CD14-positive monocyte (primary cell): ENCODE measurements around the gene TFEB. TPM values are rescaled to one million over a fixed set of nuclear protein-coding genes. Genes with fewer than 3 reads are reported as not detected.

Experiments used
- DNase-seq, 3 donors: peaks; one replicate each; pipeline ENCODE4 v3.0.0-alpha.2; 2011 to 2022
- H2AFZ ChIP-seq: 2 replicates; pipeline ENCODE4 v1.6.0; 2012; ENCODE audit warnings: mild to moderate bottlenecking, low read depth, low read length, inconsistent platforms; ENCODE audit not compliant: insufficient read depth, poor library complexity, severe bottlenecking
- H3K27ac ChIP-seq, 2 donors: 1 replicate in 1 of 2; 2 replicates in 1 of 2; pipeline ENCODE4 v1.5.1; 2012 to 2013; ENCODE audit warnings: low read length in 2 of 2, control low read depth in 1 of 2, inconsistent platforms in 1 of 2, low read depth in 1 of 2, mild to moderate bottlenecking in 1 of 2
- H3K27me3 ChIP-seq, 2 donors: one replicate each; pipeline versions ENCODE4 v1.6.0 to v1.6.1; 2011 to 2013; ENCODE audit warnings: low read length in 2 of 2; ENCODE audit not compliant: control insufficient read depth in 2 of 2, insufficient read depth in 2 of 2
- H3K36me3 ChIP-seq, 2 donors: replicated peaks in 1 of 2; 1 replicate in 1 of 2; 2 replicates in 1 of 2; pipeline versions ENCODE4 v1.5.1 to v1.6.1; 2012 to 2013; ENCODE audit warnings: low read length in 2 of 2, control low read depth in 1 of 2, inconsistent platforms in 1 of 2, mild to moderate bottlenecking in 1 of 2; ENCODE audit not compliant: insufficient read depth in 2 of 2, control insufficient read depth in 1 of 2
- H3K4me1 ChIP-seq, 2 donors: 1 replicate in 1 of 2; 2 replicates in 1 of 2; pipeline versions ENCODE4 v1.5.1 to v1.6.1; 2012 to 2013; ENCODE audit warnings: low read length in 2 of 2, control low read depth in 1 of 2, inconsistent platforms in 1 of 2, mild to moderate bottlenecking in 1 of 2, moderate library complexity in 1 of 2; ENCODE audit not compliant: insufficient read depth in 2 of 2, control insufficient read depth in 1 of 2
- H3K4me2 ChIP-seq: replicated peaks from 2 replicates; pipeline ENCODE3; 2012; ENCODE audit warnings: low read length, moderate library complexity, mild to moderate bottlenecking; ENCODE audit not compliant: poor library complexity, severe bottlenecking; ENCODE audit errors: extremely low read depth
- H3K4me3 ChIP-seq, 3 experiments: fragments of 200-600 bp in 1 of 3; sonication (generic) in 1 of 3; replicated peaks in 1 of 3; 1 replicate in 2 of 3; 2 replicates in 1 of 3; pipeline ENCODE4 v1.5.1; 2011 to 2013; ENCODE audit warnings: low read length in 3 of 3, mild to moderate bottlenecking in 3 of 3, control low read depth in 2 of 3, low read depth in 2 of 3, inconsistent platforms in 1 of 3, moderate library complexity in 1 of 3
- H3K79me2 ChIP-seq: 2 replicates; pipeline ENCODE4 v1.6.0; 2012; ENCODE audit warnings: mild to moderate bottlenecking, control low read depth, inconsistent platforms, low read length, moderate library complexity; ENCODE audit not compliant: insufficient read depth
- H3K9ac ChIP-seq: 2 replicates; pipeline ENCODE4 v1.6.0; 2017; ENCODE audit warnings: low read length, mild to moderate bottlenecking; ENCODE audit not compliant: insufficient read depth, poor library complexity, severe bottlenecking
- H3K9me3 ChIP-seq, 2 donors: replicated peaks in 1 of 2; 1 replicate in 1 of 2; 2 replicates in 1 of 2; pipeline versions ENCODE4 v1.5.1 to v1.6.1; 2012 to 2013; ENCODE audit warnings: low read length in 2 of 2, control low read depth in 1 of 2; ENCODE audit not compliant: control insufficient read depth in 1 of 2, insufficient read depth in 1 of 2
- H4K20me1 ChIP-seq: 2 replicates; pipeline ENCODE4 v1.6.0; 2012; ENCODE audit warnings: mild to moderate bottlenecking, low read length, control low read depth, moderate library complexity; ENCODE audit not compliant: insufficient read depth
- H3K27ac Mint-ChIP-seq, 7 donors: one replicate each; pipeline ENCODE4 v1.8.0; 2020; ENCODE audit warnings: mild to moderate bottlenecking in 7 of 7, mixed read lengths in 7 of 7, moderate library complexity in 6 of 7, inconsistent platforms in 2 of 7
- H3K27me3 Mint-ChIP-seq, 3 donors: one replicate each; pipeline ENCODE4 v1.8.0; 2021 to 2022; ENCODE audit warnings: low read depth in 3 of 3, mild to moderate bottlenecking in 3 of 3, mixed read lengths in 3 of 3, moderate library complexity in 3 of 3, inconsistent platforms in 1 of 3
- H3K36me3 Mint-ChIP-seq, 2 donors: one replicate each; pipeline ENCODE4 v1.8.0; 2020; ENCODE audit warnings: mixed read lengths in 2 of 2, inconsistent platforms in 1 of 2, mild to moderate bottlenecking in 1 of 2
- H3K4me1 Mint-ChIP-seq: one replicate; pipeline ENCODE4 v1.8.0; 2020; ENCODE audit warnings: mild to moderate bottlenecking, mixed read lengths
- H3K4me3 Mint-ChIP-seq, 2 donors: one replicate each; pipeline ENCODE4 v1.8.0; 2020; ENCODE audit warnings: mild to moderate bottlenecking in 2 of 2, mixed read lengths in 2 of 2, moderate library complexity in 1 of 2
- H3K9me3 Mint-ChIP-seq, 7 donors: one replicate each; pipeline ENCODE4 v1.8.0; 2020 to 2022; ENCODE audit warnings: mixed read lengths in 7 of 7, mild to moderate bottlenecking in 6 of 7, moderate library complexity in 6 of 7, inconsistent platforms in 2 of 7
- WGBS: methylation state at CpG from one replicate; pipeline ENCODE4 v1.1.5; 2013; ENCODE audit warnings: missing lambda C conversion rate; ENCODE audit not compliant: insufficient coverage; 5-methylcytosine and 5-hydroxymethylcytosine counted together
- intact Hi-C, 2 donors: fragments of 100-400 bp; cut with micrococcal nuclease; formaldehyde crosslinking; loops; one replicate each; pipeline versions ENCODE4 v1.15.0 to v1.15.1; 2023
- polyA plus RNA-seq, 3 donors: library from polyadenylated mRNA; depleted of rRNA in 1 of 3; unstranded in 2 of 3; stranded (reverse) in 1 of 3; fragments of 300-500 nt in 2 of 3; fragments of >200 nt in 1 of 3; fragmentation: Illumina TruSeq in 2 of 3; gene quantifications; 1 replicate in 2 of 3; 2 replicates in 1 of 3; pipeline ENCODE4 v1.2.3, GENCODE V29; 2012 to 2021
- TF ChIP-seq, protein P1 (sequence below): fragments of 200-600 bp; IDR thresholded peaks from one replicate; pipeline ENCODE4 v1.8.0; 2022; ENCODE audit warnings: antibody characterized with exemption, mild to moderate bottlenecking

The TFEB gene
- polyA plus RNA-seq, 3 donors, result 42.6 to 60.0 (median 55.0) TPM

DNA sequence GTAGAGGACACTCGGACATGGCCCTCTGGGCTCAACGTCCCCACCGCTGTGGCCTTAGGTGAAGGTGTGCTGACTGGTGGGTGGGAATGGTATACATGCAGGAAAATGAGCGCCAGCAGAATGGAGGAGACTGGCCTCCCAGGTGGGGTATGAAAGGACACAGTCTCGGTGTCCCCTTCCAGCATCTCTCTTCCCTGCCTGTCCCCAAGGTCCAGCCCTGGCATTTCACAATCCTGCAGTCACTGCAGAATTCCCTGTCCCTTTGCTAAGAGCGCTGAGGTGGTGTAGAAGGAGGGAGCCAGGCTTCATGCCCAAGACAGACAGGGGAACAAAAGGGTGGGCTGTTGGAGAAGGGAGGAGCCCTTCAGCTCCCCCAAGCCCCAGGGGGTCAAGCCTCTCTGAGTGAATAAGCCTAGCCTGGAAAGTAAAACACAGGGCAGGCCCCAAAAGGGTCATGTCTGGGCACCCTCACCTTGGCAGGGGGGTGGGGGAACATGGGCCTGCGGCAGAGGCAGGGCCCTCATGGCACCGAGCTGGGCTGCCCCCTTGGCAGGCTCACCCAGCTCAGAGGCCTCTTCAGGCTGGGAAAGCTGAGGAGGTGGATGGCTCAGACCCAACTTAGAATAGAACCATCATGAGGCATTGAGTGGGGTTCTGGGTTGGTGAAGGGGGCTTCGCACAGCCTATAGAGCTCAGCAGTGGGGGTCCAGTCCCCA, 23.9 kb downstream of the TFEB start:
- H3K9me3 ChIP-seq, result no peaks in the 10 kb centered on the region
- Mint-ChIP-seq H3K4me3 (no peak overlapping the region), H3K27ac (peak overlapping the region in 1 of 7 donors; percentile 70), H3K9me3 (no peaks in the 10 kb centered on the region), H3K27me3 (peaks cover 0 to 2% (median 0%) of the 10 kb centered on the region in 3 donors), H3K36me3 (peaks cover 27 to 56% of the 10 kb centered on the region in 2 donors), H3K4me1 (peaks cover 77% of the 10 kb centered on the region)
- 100% methylated on average over 2 of the region's 9 CpGs for WGBS
- H3K27me3 ChIP-seq, result no peaks in the 10 kb centered on the region
- peaks cover 89% of the 10 kb centered on the region for H3K79me2 ChIP-seq
- no peak overlapping the region for H3K4me2 ChIP-seq
- no peak overlapping the region for H3K4me3 ChIP-seq
- intact Hi-C loops, result no loop called here
- peaks cover 66 to 71% of the 10 kb centered on the region in 2 donors for H3K4me1 ChIP-seq
- H4K20me1 ChIP-seq, result peaks cover 86% of the 10 kb centered on the region
- peaks cover 5 to 32% of the 10 kb centered on the region in 2 donors for H3K36me3 ChIP-seq
- peak overlapping the region in 1 of 2 donors; percentile 26 for H3K27ac ChIP-seq
- TF ChIP-seq, protein P1, sequence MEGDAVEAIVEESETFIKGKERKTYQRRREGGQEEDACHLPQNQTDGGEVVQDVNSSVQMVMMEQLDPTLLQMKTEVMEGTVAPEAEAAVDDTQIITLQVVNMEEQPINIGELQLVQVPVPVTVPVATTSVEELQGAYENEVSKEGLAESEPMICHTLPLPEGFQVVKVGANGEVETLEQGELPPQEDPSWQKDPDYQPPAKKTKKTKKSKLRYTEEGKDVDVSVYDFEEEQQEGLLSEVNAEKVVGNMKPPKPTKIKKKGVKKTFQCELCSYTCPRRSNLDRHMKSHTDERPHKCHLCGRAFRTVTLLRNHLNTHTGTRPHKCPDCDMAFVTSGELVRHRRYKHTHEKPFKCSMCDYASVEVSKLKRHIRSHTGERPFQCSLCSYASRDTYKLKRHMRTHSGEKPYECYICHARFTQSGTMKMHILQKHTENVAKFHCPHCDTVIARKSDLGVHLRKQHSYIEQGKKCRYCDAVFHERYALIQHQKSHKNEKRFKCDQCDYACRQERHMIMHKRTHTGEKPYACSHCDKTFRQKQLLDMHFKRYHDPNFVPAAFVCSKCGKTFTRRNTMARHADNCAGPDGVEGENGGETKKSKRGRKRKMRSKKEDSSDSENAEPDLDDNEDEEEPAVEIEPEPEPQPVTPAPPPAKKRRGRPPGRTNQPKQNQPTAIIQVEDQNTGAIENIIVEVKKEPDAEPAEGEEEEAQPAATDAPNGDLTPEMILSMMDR, result no peak
- no peak for DNase-seq
- no peak overlapping the region for H2AFZ ChIP-seq
- no peak overlapping the region for H3K9ac ChIP-seq

DNA sequence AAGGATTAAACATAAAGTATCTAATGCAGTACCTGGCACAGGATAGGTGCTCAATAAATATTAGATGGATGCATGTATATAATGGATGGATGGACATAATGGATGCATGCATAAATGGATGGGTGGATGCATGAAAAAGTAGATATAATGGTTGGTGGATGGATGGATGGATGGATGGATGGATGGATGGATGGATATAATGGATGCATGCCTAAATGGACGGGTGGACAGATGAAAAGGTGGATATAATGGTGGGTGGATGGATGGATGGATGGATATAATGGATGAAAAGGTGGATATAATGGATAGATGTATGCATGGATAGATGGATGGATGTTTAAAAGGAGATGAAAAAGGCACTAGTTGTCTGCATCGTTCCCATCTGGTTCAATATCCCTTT, 26.0 kb downstream of the TFEB start:
- Histone ChIP-seq H3K79me2 (peaks cover 84% of the 10 kb centered on the region), H3K4me1 (peaks cover 72 to 74% of the 10 kb centered on the region in 2 donors), H2AFZ (no peak overlapping the region), H3K36me3 (peaks cover 2 to 33% of the 10 kb centered on the region in 2 donors), H3K9ac (no peak overlapping the region), H3K4me3 (no peak overlapping the region), H3K9me3 (no peaks in the 10 kb centered on the region), H3K27ac (no peak overlapping the region), H3K27me3 (no peaks in the 10 kb centered on the region), H3K4me2 (no peak overlapping the region), H4K20me1 (peaks cover 82% of the 10 kb centered on the region)
- Mint-ChIP-seq H3K9me3 (no peaks in the 10 kb centered on the region), H3K27me3 (no peaks in the 10 kb centered on the region), H3K27ac (peak overlapping the region in 2 of 7 donors; percentile 28 to 53), H3K4me1 (peaks cover 80% of the 10 kb centered on the region), H3K4me3 (no peak overlapping the region), H3K36me3 (peaks cover 30 to 46% of the 10 kb centered on the region in 2 donors)
- intact Hi-C loops, result loop anchor here (5.0 to 10.0 kb wide), 2 partner anchors 65 to 68 kb away; partner anchors contain the start of gene FRS3 (in 2 of the 2)
- whole genome bisulfite sequencing, result 100% methylated on average over 1 of the region's 2 CpGs
- TF ChIP-seq, protein P1, result no peak
- DNase-seq, result no peak
